CD4-positive, alpha-beta T cell (primary cell): ENCODE measurements around the gene AMBRA1. TPM values are rescaled to one million over a fixed set of nuclear protein-coding genes. Genes with fewer than 3 reads are reported as not detected.

Experiments
- ATAC-seq: fragments of 200-7000 bp; cut with Tn5 transposase; one replicate; pipeline ENCODE4 v1.10.0; 2022; ENCODE audit warnings: mild to moderate bottlenecking; ENCODE audit not compliant: poor library complexity
- CTCF ChIA-PET: fragments of 350-600 bp; sonication (Branson Sonifier 250); formaldehyde crosslinking; loops from one replicate; lab custom pipeline; 2021; ENCODE audit warnings: antibody characterized with exemption, inconsistent platforms; lab: Charles Lee
- POLR2A ChIA-PET: fragments of 350-600 bp; sonication (Branson Sonifier 250); formaldehyde crosslinking; loops from one replicate; lab custom pipeline; 2021; ENCODE audit warnings: antibody characterized with exemption, inconsistent platforms; lab: Charles Lee
- DNase-seq, 14 experiments: peaks; one replicate each; pipeline ENCODE4 v3.0.0-alpha.2; 2013 to 2020; ENCODE audit warnings: mixed read lengths in 2 of 14
- H3K27ac ChIP-seq, 2 donors: one replicate each; pipeline versions ENCODE4 v1.5.1 to v1.7.0; 2013; ENCODE audit warnings: low read length in 2 of 2, low read depth in 1 of 2, mild to moderate bottlenecking in 1 of 2
- H3K27me3 ChIP-seq, 2 experiments: 1 replicate in 1 of 2; 2 replicates in 1 of 2; pipeline versions ENCODE4 v1.6.1 to v1.7.0; 2013; ENCODE audit warnings: low read length in 2 of 2, control low read depth in 1 of 2, mild to moderate bottlenecking in 1 of 2, moderate library complexity in 1 of 2; ENCODE audit not compliant: insufficient read depth in 2 of 2, control insufficient read depth in 1 of 2
- H3K36me3 ChIP-seq: one replicate; pipeline ENCODE4 v1.6.1; 2013; ENCODE audit warnings: low read length, control low read depth; ENCODE audit not compliant: insufficient read depth
- H3K4me1 ChIP-seq: one replicate; pipeline ENCODE4 v1.6.1; 2013; ENCODE audit warnings: low read length, control low read depth; ENCODE audit not compliant: insufficient read depth
- H3K4me3 ChIP-seq: one replicate; pipeline ENCODE4 v1.5.1; 2013; ENCODE audit warnings: mild to moderate bottlenecking, low read length, moderate library complexity
- H3K9me3 ChIP-seq, 2 experiments: 1 replicate in 1 of 2; 2 replicates in 1 of 2; pipeline versions ENCODE4 v1.6.1 to v1.7.0; 2013; ENCODE audit warnings: low read length in 2 of 2, mild to moderate bottlenecking in 2 of 2, control low read depth in 1 of 2, moderate library complexity in 1 of 2; ENCODE audit not compliant: control insufficient read depth in 1 of 2, insufficient read depth in 1 of 2
- H3K27ac Mint-ChIP-seq: one replicate; pipeline ENCODE4 v1.8.0; 2020; ENCODE audit warnings: mixed read lengths
- H3K27me3 Mint-ChIP-seq: one replicate; pipeline ENCODE4 v1.8.0; 2021; ENCODE audit warnings: mixed read lengths
- H3K36me3 Mint-ChIP-seq: one replicate; pipeline ENCODE4 v1.8.0; 2021; ENCODE audit warnings: low read depth, mixed read lengths
- H3K4me1 Mint-ChIP-seq: one replicate; pipeline ENCODE4 v1.8.0; 2021; ENCODE audit warnings: low read depth, mixed read lengths
- H3K4me3 Mint-ChIP-seq: one replicate; pipeline ENCODE4 v1.8.0; 2020; ENCODE audit warnings: mild to moderate bottlenecking, mixed read lengths
- H3K9me3 Mint-ChIP-seq: one replicate; pipeline ENCODE4 v1.8.0; 2020; ENCODE audit warnings: mixed read lengths
- CTCF ChIP-seq: fragments of 200-600 bp; IDR thresholded peaks from one replicate; pipeline ENCODE4 v1.8.0; 2022; ENCODE audit warnings: antibody characterized with exemption, mild to moderate bottlenecking
- intact Hi-C, 2 experiments: fragments of 100-400 bp; cut with DNase I in 1 of 2; cut with micrococcal nuclease in 1 of 2; formaldehyde crosslinking; loops; one replicate each; pipeline versions ENCODE4 v1.15.1 to v1.9.0; 2023 to 2025; cut with DNase I, micrococcal nuclease
- total RNA-seq, 174 experiments: library from RNA in 2 of 174; stranded (reverse) in 2 of 174; gene quantifications; one replicate each; pipeline ENCODE4 v1.2.3 and lab custom pipeline; 2021 to 2026

Gene AMBRA1
- total RNA-seq, 2 experiments from 2014 or later = 29.4 to 31.9 TPM

- Mint-ChIP-seq H3K36me3 (peaks cover 30% of the 10 kb centered on the region), H3K4me3 (peak overlapping the region; percentile 35), H3K9me3 (no peaks in the 10 kb centered on the region), H3K4me1 (peaks cover 64% of the 10 kb centered on the region), H3K27ac (peak overlapping the region; percentile 91), H3K27me3 (no peaks in the 10 kb centered on the region)
- DNase-seq = peak in 2 of 14 experiments; percentile 52 to 67
- ATAC-seq = no peak
- ChIA-PET POLR2A (interaction anchor here (0.8 to 1.2 kb wide), 2 partner anchors 14 to 120 kb away, joined by 3 read pairs; no protein-coding TSS in a partner anchor), CTCF (interaction anchor here (3.4 to 4.7 kb wide), 2 partner anchors 11 kb away, joined by 32 to 40 read pairs; no protein-coding TSS in a partner anchor)
- Histone ChIP-seq H3K27ac (peak overlapping the region; percentile 34 to 43), H3K36me3 (peaks cover 46% of the 10 kb centered on the region), H3K27me3 (no peaks in the 10 kb centered on the region), H3K9me3 (no peaks in the 10 kb centered on the region), H3K4me3 (no peak overlapping the region), H3K4me1 (peaks cover 76% of the 10 kb centered on the region)
- intact Hi-C loops = no loop called here
- TF ChIP-seq CTCF = no peak
Observed at GRCh38 chr11:46363031-46363407, 230.8 kb downstream of the AMBRA1 start.

DNA sequence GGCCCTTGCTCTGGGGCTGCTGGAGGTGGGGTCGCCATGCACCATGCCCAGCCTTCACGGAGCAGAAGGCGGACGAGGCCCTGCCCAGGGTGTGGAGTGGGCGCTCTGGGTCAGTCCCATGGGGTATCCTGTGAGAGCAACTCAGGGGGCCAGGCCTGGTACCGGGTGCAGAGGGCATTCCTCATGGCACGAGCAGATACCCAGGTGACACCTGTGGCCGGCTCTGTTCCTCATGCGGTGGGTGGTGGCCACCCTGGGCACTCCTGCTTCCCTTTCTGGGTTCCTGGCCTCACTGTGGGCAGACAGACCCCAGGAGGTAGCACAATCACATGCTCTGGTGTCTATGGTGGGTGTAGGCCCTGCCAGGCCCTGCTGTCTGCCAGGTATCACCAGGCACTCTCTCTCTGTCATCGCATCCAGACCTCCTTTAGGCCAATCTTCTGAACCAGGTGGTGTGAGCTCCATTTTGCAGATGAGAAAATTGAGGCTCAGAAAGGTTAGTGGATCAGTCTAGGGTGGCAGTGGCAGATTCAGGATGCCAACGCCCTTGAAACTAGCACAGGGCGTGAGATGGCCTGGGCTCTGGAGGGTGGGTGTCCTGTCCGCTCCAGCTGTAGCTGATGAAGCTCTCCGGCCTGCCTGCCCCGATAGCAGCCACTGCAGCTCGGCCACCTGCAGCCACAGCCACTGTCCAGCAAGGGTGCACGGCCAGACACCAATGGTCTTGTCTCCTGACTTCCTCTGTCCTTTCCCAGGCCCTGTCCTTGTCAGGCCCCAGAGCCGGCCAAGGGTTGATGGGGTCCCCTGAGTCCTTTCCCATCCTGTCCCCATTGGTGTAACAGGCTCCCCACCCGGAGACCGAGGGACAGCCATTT, 231.4 kb downstream of the AMBRA1 start:
- H3K27ac ChIP-seq = peak overlapping the region; percentile 43 to 45
- H3K36me3 Mint-ChIP-seq = peaks cover 27% of the 10 kb centered on the region
- peaks cover 75% of the 10 kb centered on the region for H3K4me1 ChIP-seq
- peaks cover 43% of the 10 kb centered on the region for H3K36me3 ChIP-seq
- no peaks in the 10 kb centered on the region for H3K27me3 Mint-ChIP-seq
- peaks cover 65% of the 10 kb centered on the region for H3K4me1 Mint-ChIP-seq
- H3K27ac Mint-ChIP-seq = peak overlapping the region; percentile 91
- no peaks in the 10 kb centered on the region for H3K27me3 ChIP-seq
- DNase-seq (no peak), ATAC-seq (no peak)
- TF ChIP-seq CTCF = no peak
- H3K9me3 ChIP-seq = no peaks in the 10 kb centered on the region
- ChIA-PET CTCF (interaction anchor here (3.4 kb wide), 1 partner anchor 11 kb away, joined by 40 read pairs; no protein-coding TSS in a partner anchor), POLR2A (interaction anchor here (0.8 to 2.7 kb wide), 6 partner anchors 10 to 119 kb away, joined by 3 to 26 read pairs (median 4); no protein-coding TSS in a partner anchor)
- H3K4me3 ChIP-seq = peak overlapping the region; percentile 55
- H3K9me3 Mint-ChIP-seq = no peaks in the 10 kb centered on the region
- peak overlapping the region; percentile 84 for H3K4me3 Mint-ChIP-seq
- intact Hi-C loops = loop anchor here in 1 of 2 experiments (1.0 kb wide), 1 partner anchor 13 kb away; no protein-coding TSS in a partner anchor

DNA sequence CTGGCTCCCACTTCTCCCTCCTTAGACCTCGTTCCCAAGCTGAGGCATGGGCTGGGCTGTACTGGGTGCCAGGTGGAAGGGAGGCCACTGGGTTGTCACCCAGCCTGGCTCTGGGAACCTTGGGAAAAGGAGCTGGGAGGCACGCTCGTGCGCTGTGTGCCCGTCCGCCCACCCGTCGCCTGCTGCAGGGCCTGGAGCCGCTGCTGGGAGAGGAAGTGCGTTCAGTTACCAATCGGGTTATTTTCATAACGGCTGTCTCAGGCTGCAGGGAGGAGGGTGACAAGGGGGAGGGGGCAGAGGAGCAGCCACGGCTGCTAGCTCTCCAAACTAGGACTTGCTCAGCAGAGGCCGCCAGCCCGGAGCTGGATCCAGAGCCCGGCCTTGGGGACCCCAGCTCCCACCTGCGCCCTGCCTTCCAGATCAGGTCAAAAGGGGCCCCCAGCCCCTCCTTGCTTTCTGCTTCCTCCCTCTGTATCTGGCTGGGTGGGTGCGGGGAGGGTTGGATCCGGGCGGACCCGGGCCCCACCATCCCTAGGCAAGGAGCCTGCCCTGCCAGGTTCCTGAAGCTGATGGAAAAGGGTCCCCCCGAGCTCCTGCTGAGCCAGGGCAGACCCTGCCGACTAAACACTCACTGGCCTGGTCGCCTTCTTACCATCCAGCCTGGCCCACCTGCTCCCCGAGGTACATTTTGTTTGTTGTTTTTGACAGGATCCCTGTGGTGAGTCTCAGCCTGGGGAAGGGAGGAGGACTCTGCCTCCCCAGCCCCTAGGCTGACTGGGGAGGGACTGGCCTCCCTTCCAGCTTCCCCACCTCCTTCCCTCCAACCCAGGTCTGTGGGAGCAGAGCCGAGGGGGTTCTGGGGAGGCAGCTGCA, 232.3 kb downstream of the AMBRA1 start:
- intact Hi-C loops = loop anchor here (1.0 kb wide), 2 partner anchors 8 to 12 kb away; no protein-coding TSS in a partner anchor
- H3K4me1 Mint-ChIP-seq = peaks cover 69% of the 10 kb centered on the region
- no peaks in the 10 kb centered on the region for H3K27me3 ChIP-seq
- DNase-seq (peak; percentile 47 to 84 (median 65)), ATAC-seq (peak; percentile 99)
- H3K36me3 ChIP-seq = peaks cover 42% of the 10 kb centered on the region
- H3K27ac ChIP-seq = peak overlapping the region; percentile 68 to 81
- H3K4me3 ChIP-seq = peak overlapping the region; percentile 55
- peaks cover 75% of the 10 kb centered on the region for H3K4me1 ChIP-seq
- POLR2A ChIA-PET = interaction anchor here (1.0 to 2.7 kb wide), 7 partner anchors 9 to 66 kb away, joined by 3 to 26 read pairs (median 4); no protein-coding TSS in a partner anchor
- H3K9me3 ChIP-seq = no peaks in the 10 kb centered on the region
- H3K27me3 Mint-ChIP-seq = no peaks in the 10 kb centered on the region
- H3K36me3 Mint-ChIP-seq = peaks cover 28% of the 10 kb centered on the region
- H3K27ac Mint-ChIP-seq = peak overlapping the region; percentile 91
- TF ChIP-seq CTCF = no peak
- H3K4me3 Mint-ChIP-seq = peak overlapping the region; percentile 84
- CTCF ChIA-PET = interaction anchor here (1.4 to 3.4 kb wide), 3 partner anchors 10 to 14 kb away, joined by 3 to 40 read pairs (median 6); partner anchors contain the start of gene DGKZ
- no peaks in the 10 kb centered on the region for H3K9me3 Mint-ChIP-seq
